Pancreas (tissue), 10 donors: ENCODE data around the gene TYSND1. TPM values are rescaled to one million over a fixed set of nuclear protein-coding genes. Genes with fewer than 3 reads are reported as not detected.

Experiments
- ATAC-seq, 4 donors: fragments of 200-7000 bp; cut with Tn5 transposase; one replicate each; pipeline versions ENCODE4 v1.8.0 to v1.9.1; 2020; ENCODE audit warnings: mild to moderate bottlenecking in 4 of 4, moderate library complexity in 4 of 4
- DNase-seq, 6 donors: peaks; one replicate each; pipeline ENCODE4 v3.0.0-alpha.2; 2020
- FAIRE-seq: peaks from 2 replicates; lab custom pipeline; 2012; peaks lifted over from hg19 to GRCh38; lab: Jason Lieb, UNC
- H3K27ac ChIP-seq, 4 donors: fragments of 200-600 bp; sonication (generic); 1 replicate in 3 of 4; 2 replicates in 1 of 4; pipeline versions ENCODE4 v1.5.0 to v1.8.0; 2020
- H3K27me3 ChIP-seq, 4 donors: fragments of 200-600 bp; one replicate each; pipeline ENCODE4 v1.8.0; 2021
- H3K36me3 ChIP-seq, 3 donors: fragments of 200-600 bp; sonication (generic) in 1 of 3; one replicate each; pipeline versions ENCODE4 v1.5.0 to v1.8.0; 2020 to 2021
- H3K4me1 ChIP-seq, 3 donors: fragments of 200-600 bp; one replicate each; pipeline ENCODE4 v1.8.0; 2021
- H3K4me3 ChIP-seq, 4 donors: fragments of 200-600 bp; sonication (generic) in 2 of 4; one replicate each; pipeline versions ENCODE4 v1.5.0 to v1.8.0; 2020 to 2021
- H3K9me3 ChIP-seq, 4 donors: fragments of 200-600 bp; one replicate each; pipeline ENCODE4 v1.8.0; 2021
- CTCF ChIP-seq, 4 donors: fragments of 200-600 bp; sonication (generic) in 3 of 4; IDR thresholded peaks; one replicate each; pipeline versions ENCODE4 v1.5.0 to v1.8.0; 2021; ENCODE audit warnings: antibody characterized with exemption in 4 of 4
- WGBS, 2 donors: extraction: QIAGEN DNeasy Blood & Tissue Kit; methylation state at CpG; one replicate each; pipeline ENCODE4 v1.1.7; 2013; 5-methylcytosine and 5-hydroxymethylcytosine counted together
- intact Hi-C, 3 donors: fragments of 100-400 bp; cut with DNase I; formaldehyde crosslinking; loops; one replicate each; pipeline versions ENCODE4 v1.11.1 to v1.14.2; 2022
- polyA plus RNA-seq, 2 donors: library from polyadenylated mRNA; stranded (reverse); fragments of 200-250 nt; gene quantifications; one replicate each; pipeline ENCODE4 v1.2.3, GENCODE V29; 2013
- total RNA-seq, 6 donors: library from RNA; stranded (reverse); fragmentation: NEBNext Ultra II Directional in 4 of 6; extraction: Animal tissue kit (Norgen Biotek cat#: 25700) in 4 of 6; gene quantifications; one replicate each; pipeline versions ENCODE4 v1.2.1 to v1.2.4, GENCODE V29; 2021 to 2023
- donor health status: healthy with polysubstance abuse.
- donor health status: DM: no; HTN: no; CAD: no; lungs with moderate emphysema.
- donor health status: DM: no; HTN: no; CAD: no.
- donor health status: control.
- donor health status: control.
- donor health status: Bipolar disorder and iron deficiency.
- donor health status: DM: yes; HTN: yes; CAD: no.
- donor health status: DM: no; HTN: no; CAD: no.
- donor health status: DM: no; HTN: no; CAD: no.
- donor health status: DM: yes; HTN: yes; CAD: no.

The TYSND1 gene
- total and polyA plus RNA-seq, 8 donors: 6.7 to 9.5 (median 7.9) TPM

DNA sequence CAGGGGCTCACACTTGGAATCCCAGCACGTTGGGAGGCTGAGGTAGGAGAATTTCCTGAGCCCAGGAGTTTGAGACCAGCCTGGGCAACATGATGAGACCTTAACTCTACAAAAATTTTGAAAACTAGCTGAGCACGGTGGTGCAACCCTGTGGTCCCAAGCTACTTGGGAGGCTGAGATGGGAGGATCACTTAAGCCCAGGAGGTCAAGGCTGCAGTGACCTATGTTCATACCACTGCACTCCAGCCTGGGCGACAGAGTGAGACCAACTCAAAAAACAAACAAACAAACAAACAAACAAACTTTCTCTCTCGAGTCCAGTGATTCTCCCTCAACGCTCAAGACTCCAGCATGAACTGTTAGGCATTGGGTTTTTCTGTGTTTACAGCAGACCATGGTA, 2.0 kb upstream of the TYSND1 start:
- H3K36me3 ChIP-seq: peaks cover 0 to 22% (median 21%) of the 10 kb centered on the region in 3 donors
- FAIRE-seq (no peak), DNase-seq (no peak), ATAC-seq (no peak)
- H3K27me3 ChIP-seq: no peaks in the 10 kb centered on the region
- no peak overlapping the region for H3K4me3 ChIP-seq
- WGBS, 2 donors: 87 to 94% methylated on average over 5 of the region's 5 CpGs
- H3K9me3 ChIP-seq: no peaks in the 10 kb centered on the region
- intact Hi-C loops: no loop called here
- no peak overlapping the region for H3K27ac ChIP-seq
- no peak for TF ChIP-seq CTCF (IDR thresholded peaks at IDR 0.05)
- peaks cover 4 to 12% (median 7%) of the 10 kb centered on the region in 3 donors for H3K4me1 ChIP-seq

GRCh38 chr10:70147259-70147625, 742 bp upstream of the TYSND1 start:
- TF ChIP-seq CTCF (IDR thresholded peaks at IDR 0.05): no peak
- intact Hi-C loops: no loop called here
- WGBS, 2 donors: 21 to 27% methylated on average over 2 of the region's 2 CpGs
- Histone ChIP-seq H3K4me1 (peaks cover 4 to 12% (median 7%) of the 10 kb centered on the region in 3 donors), H3K27me3 (no peaks in the 10 kb centered on the region), H3K9me3 (no peaks in the 10 kb centered on the region), H3K27ac (peak overlapping the region in 2 of 4 donors; percentile 87 to 88), H3K36me3 (peaks cover 0 to 9% (median 9%) of the 10 kb centered on the region in 3 donors), H3K4me3 (peak overlapping the region in 2 of 4 donors; percentile 81 to 94)
- ATAC-seq (no peak), DNase-seq (no peak), FAIRE-seq (no peak)

- peak overlapping the region; percentile 74 to 88 (median 84) for H3K27ac ChIP-seq
- intact Hi-C loops: no loop called here
- H3K9me3 ChIP-seq: no peaks in the 10 kb centered on the region
- H3K4me1 ChIP-seq: peaks cover 4 to 12% (median 7%) of the 10 kb centered on the region in 3 donors
- TF ChIP-seq CTCF (IDR thresholded peaks at IDR 0.05): peak; percentile 23 to 50 (median 31)
- H3K27me3 ChIP-seq: no peaks in the 10 kb centered on the region
- ATAC-seq: peak; percentile 66 to 78 (median 72)
- peak; percentile 57 to 86 (median 68) for DNase-seq
- no peaks in the 10 kb centered on the region for H3K36me3 ChIP-seq
- 0% methylated on average over 57 to 98 of the region's 98 CpGs for WGBS, 2 donors
- FAIRE-seq: no peak
- H3K4me3 ChIP-seq: peak overlapping the region; percentile 64 to 94 (median 78)
Measured at GRCh38 chr10:70145666-70146488, 623 bp downstream of the TYSND1 start.

DNA sequence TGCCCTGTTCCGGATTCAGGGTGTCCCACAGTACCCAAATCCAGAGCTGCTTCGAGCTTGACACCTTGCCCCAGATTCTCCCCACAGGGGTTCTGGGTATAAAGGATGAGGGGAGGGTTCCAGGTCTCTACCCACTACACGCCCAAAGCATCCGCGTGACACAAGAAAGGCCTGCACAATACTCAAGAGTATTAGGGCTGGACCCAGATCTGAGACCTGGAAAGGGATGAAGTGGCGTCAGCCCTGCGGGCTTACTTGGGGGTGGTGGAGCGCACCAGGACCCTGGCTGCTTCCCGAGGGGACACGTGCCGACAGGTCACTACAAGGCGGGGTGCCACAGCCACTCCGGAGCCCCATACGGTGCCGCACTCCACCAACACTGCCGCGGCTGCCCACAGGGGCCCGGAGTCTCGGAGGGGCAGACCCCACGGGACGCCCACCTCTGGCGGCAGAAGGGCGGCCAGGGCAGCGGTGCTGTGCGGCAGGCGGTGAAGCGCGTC, 1.3 kb downstream of the TYSND1 start:
- peak overlapping the region; percentile 64 to 94 (median 78) for H3K4me3 ChIP-seq
- H3K36me3 ChIP-seq: no peaks in the 10 kb centered on the region
- peak overlapping the region; percentile 74 to 88 (median 84) for H3K27ac ChIP-seq
- ATAC-seq: peak in 2 of 4 donors; percentile 2 to 5
- intact Hi-C loops: no loop called here
- H3K9me3 ChIP-seq: no peaks in the 10 kb centered on the region
- H3K4me1 ChIP-seq: peaks cover 4 to 12% (median 7%) of the 10 kb centered on the region in 3 donors
- no peak for TF ChIP-seq CTCF (IDR thresholded peaks at IDR 0.05)
- H3K27me3 ChIP-seq: no peaks in the 10 kb centered on the region
- DNase-seq: peak in 3 of 6 donors; percentile 39 to 83 (median 45)
- 7 to 12% methylated on average over 27 to 28 of the region's 28 CpGs for WGBS, 2 donors
- no peak for FAIRE-seq
